CD14-positive monocyte (primary cell): ENCODE data around the gene STAM2. TPM values are rescaled to one million over a fixed set of nuclear protein-coding genes. Genes with fewer than 3 reads are reported as not detected.

Experiments used
- DNase-seq, 3 donors: peaks; one replicate each; pipeline ENCODE4 v3.0.0-alpha.2; 2011 to 2022
- H2AFZ ChIP-seq: 2 replicates; pipeline ENCODE4 v1.6.0; 2012; ENCODE audit warnings: mild to moderate bottlenecking, low read depth, low read length, inconsistent platforms; ENCODE audit not compliant: insufficient read depth, poor library complexity, severe bottlenecking
- H3K27ac ChIP-seq, 2 donors: 1 replicate in 1 of 2; 2 replicates in 1 of 2; pipeline ENCODE4 v1.5.1; 2012 to 2013; ENCODE audit warnings: low read length in 2 of 2, control low read depth in 1 of 2, inconsistent platforms in 1 of 2, low read depth in 1 of 2, mild to moderate bottlenecking in 1 of 2
- H3K27me3 ChIP-seq, 2 donors: one replicate each; pipeline versions ENCODE4 v1.6.0 to v1.6.1; 2011 to 2013; ENCODE audit warnings: low read length in 2 of 2; ENCODE audit not compliant: control insufficient read depth in 2 of 2, insufficient read depth in 2 of 2
- H3K36me3 ChIP-seq, 2 donors: replicated peaks in 1 of 2; 1 replicate in 1 of 2; 2 replicates in 1 of 2; pipeline versions ENCODE4 v1.5.1 to v1.6.1; 2012 to 2013; ENCODE audit warnings: low read length in 2 of 2, control low read depth in 1 of 2, inconsistent platforms in 1 of 2, mild to moderate bottlenecking in 1 of 2; ENCODE audit not compliant: insufficient read depth in 2 of 2, control insufficient read depth in 1 of 2
- H3K4me1 ChIP-seq, 2 donors: 1 replicate in 1 of 2; 2 replicates in 1 of 2; pipeline versions ENCODE4 v1.5.1 to v1.6.1; 2012 to 2013; ENCODE audit warnings: low read length in 2 of 2, control low read depth in 1 of 2, inconsistent platforms in 1 of 2, mild to moderate bottlenecking in 1 of 2, moderate library complexity in 1 of 2; ENCODE audit not compliant: insufficient read depth in 2 of 2, control insufficient read depth in 1 of 2
- H3K4me2 ChIP-seq: replicated peaks from 2 replicates; pipeline ENCODE3; 2012; ENCODE audit warnings: low read length, moderate library complexity, mild to moderate bottlenecking; ENCODE audit not compliant: poor library complexity, severe bottlenecking; ENCODE audit errors: extremely low read depth
- H3K4me3 ChIP-seq, 3 experiments: fragments of 200-600 bp in 1 of 3; sonication (generic) in 1 of 3; replicated peaks in 1 of 3; 1 replicate in 2 of 3; 2 replicates in 1 of 3; pipeline ENCODE4 v1.5.1; 2011 to 2013; ENCODE audit warnings: low read length in 3 of 3, mild to moderate bottlenecking in 3 of 3, control low read depth in 2 of 3, low read depth in 2 of 3, inconsistent platforms in 1 of 3, moderate library complexity in 1 of 3
- H3K79me2 ChIP-seq: 2 replicates; pipeline ENCODE4 v1.6.0; 2012; ENCODE audit warnings: mild to moderate bottlenecking, control low read depth, inconsistent platforms, low read length, moderate library complexity; ENCODE audit not compliant: insufficient read depth
- H3K9ac ChIP-seq: 2 replicates; pipeline ENCODE4 v1.6.0; 2017; ENCODE audit warnings: low read length, mild to moderate bottlenecking; ENCODE audit not compliant: insufficient read depth, poor library complexity, severe bottlenecking
- H3K9me3 ChIP-seq, 2 donors: replicated peaks in 1 of 2; 1 replicate in 1 of 2; 2 replicates in 1 of 2; pipeline versions ENCODE4 v1.5.1 to v1.6.1; 2012 to 2013; ENCODE audit warnings: low read length in 2 of 2, control low read depth in 1 of 2; ENCODE audit not compliant: control insufficient read depth in 1 of 2, insufficient read depth in 1 of 2
- H4K20me1 ChIP-seq: 2 replicates; pipeline ENCODE4 v1.6.0; 2012; ENCODE audit warnings: mild to moderate bottlenecking, low read length, control low read depth, moderate library complexity; ENCODE audit not compliant: insufficient read depth
- H3K27ac Mint-ChIP-seq, 7 donors: one replicate each; pipeline ENCODE4 v1.8.0; 2020; ENCODE audit warnings: mild to moderate bottlenecking in 7 of 7, mixed read lengths in 7 of 7, moderate library complexity in 6 of 7, inconsistent platforms in 2 of 7
- H3K27me3 Mint-ChIP-seq, 3 donors: one replicate each; pipeline ENCODE4 v1.8.0; 2021 to 2022; ENCODE audit warnings: low read depth in 3 of 3, mild to moderate bottlenecking in 3 of 3, mixed read lengths in 3 of 3, moderate library complexity in 3 of 3, inconsistent platforms in 1 of 3
- H3K36me3 Mint-ChIP-seq, 2 donors: one replicate each; pipeline ENCODE4 v1.8.0; 2020; ENCODE audit warnings: mixed read lengths in 2 of 2, inconsistent platforms in 1 of 2, mild to moderate bottlenecking in 1 of 2
- H3K4me1 Mint-ChIP-seq: one replicate; pipeline ENCODE4 v1.8.0; 2020; ENCODE audit warnings: mild to moderate bottlenecking, mixed read lengths
- H3K4me3 Mint-ChIP-seq, 2 donors: one replicate each; pipeline ENCODE4 v1.8.0; 2020; ENCODE audit warnings: mild to moderate bottlenecking in 2 of 2, mixed read lengths in 2 of 2, moderate library complexity in 1 of 2
- H3K9me3 Mint-ChIP-seq, 7 donors: one replicate each; pipeline ENCODE4 v1.8.0; 2020 to 2022; ENCODE audit warnings: mixed read lengths in 7 of 7, mild to moderate bottlenecking in 6 of 7, moderate library complexity in 6 of 7, inconsistent platforms in 2 of 7
- WGBS: methylation state at CpG from one replicate; pipeline ENCODE4 v1.1.5; 2013; ENCODE audit warnings: missing lambda C conversion rate; ENCODE audit not compliant: insufficient coverage; 5-methylcytosine and 5-hydroxymethylcytosine counted together
- intact Hi-C, 2 donors: fragments of 100-400 bp; cut with micrococcal nuclease; formaldehyde crosslinking; loops; one replicate each; pipeline versions ENCODE4 v1.15.0 to v1.15.1; 2023
- polyA plus RNA-seq, 3 donors: library from polyadenylated mRNA; depleted of rRNA in 1 of 3; unstranded in 2 of 3; stranded (reverse) in 1 of 3; fragments of 300-500 nt in 2 of 3; fragments of >200 nt in 1 of 3; fragmentation: Illumina TruSeq in 2 of 3; gene quantifications; 1 replicate in 2 of 3; 2 replicates in 1 of 3; pipeline ENCODE4 v1.2.3, GENCODE V29; 2012 to 2021
- TF ChIP-seq, protein P1 (sequence below): fragments of 200-600 bp; IDR thresholded peaks from one replicate; pipeline ENCODE4 v1.8.0; 2022; ENCODE audit warnings: antibody characterized with exemption, mild to moderate bottlenecking

The STAM2 gene
- polyA plus RNA-seq, 3 donors = 6.9 to 12.6 (median 8.2) TPM

GRCh38 chr2:152098496-152099366 is 76.8 kb downstream of the STAM2 start, which contains the start of gene CACNB4:
CACNB4 (minus strand) TSS chr2:152099044.
- Mint-ChIP-seq H3K27me3 (peaks cover 25 to 48% (median 36%) of the 10 kb centered on the region in 3 donors), H3K36me3 (peaks cover 5 to 8% of the 10 kb centered on the region in 2 donors), H3K9me3 (peaks cover 0 to 18% (median 3%) of the 10 kb centered on the region in 7 donors), H3K27ac (peak within 1 kb of the TSS in 3 of 7 donors; percentile 5 to 84 (median 67)), H3K4me3 (peak within 1 kb of the TSS; percentile 84 to 94), H3K4me1 (peaks cover 27% of the 10 kb centered on the region)
- Histone ChIP-seq H4K20me1 (no peaks in the 10 kb centered on the region), H3K36me3 (no peaks in the 10 kb centered on the region), H3K27me3 (peaks cover 22 to 41% of the 10 kb centered on the region in 2 donors), H2AFZ (peak within 1 kb of the TSS; percentile 86), H3K9ac (peak within 1 kb of the TSS; percentile 68), H3K79me2 (no peaks in the 10 kb centered on the region), H3K4me2 (peak within 1 kb of the TSS; percentile 99), H3K4me3 (peak within 1 kb of the TSS; percentile 40 to 83 (median 44)), H3K9me3 (no peaks in the 10 kb centered on the region), H3K4me1 (peaks cover 20 to 22% of the 10 kb centered on the region in 2 donors), H3K27ac (no peak within 1 kb of the TSS)
- peak in 1 of 3 donors; percentile 12 for DNase-seq
- under 1% methylated on average over 53 of the region's 73 CpGs for WGBS
- TF ChIP-seq, protein P1, sequence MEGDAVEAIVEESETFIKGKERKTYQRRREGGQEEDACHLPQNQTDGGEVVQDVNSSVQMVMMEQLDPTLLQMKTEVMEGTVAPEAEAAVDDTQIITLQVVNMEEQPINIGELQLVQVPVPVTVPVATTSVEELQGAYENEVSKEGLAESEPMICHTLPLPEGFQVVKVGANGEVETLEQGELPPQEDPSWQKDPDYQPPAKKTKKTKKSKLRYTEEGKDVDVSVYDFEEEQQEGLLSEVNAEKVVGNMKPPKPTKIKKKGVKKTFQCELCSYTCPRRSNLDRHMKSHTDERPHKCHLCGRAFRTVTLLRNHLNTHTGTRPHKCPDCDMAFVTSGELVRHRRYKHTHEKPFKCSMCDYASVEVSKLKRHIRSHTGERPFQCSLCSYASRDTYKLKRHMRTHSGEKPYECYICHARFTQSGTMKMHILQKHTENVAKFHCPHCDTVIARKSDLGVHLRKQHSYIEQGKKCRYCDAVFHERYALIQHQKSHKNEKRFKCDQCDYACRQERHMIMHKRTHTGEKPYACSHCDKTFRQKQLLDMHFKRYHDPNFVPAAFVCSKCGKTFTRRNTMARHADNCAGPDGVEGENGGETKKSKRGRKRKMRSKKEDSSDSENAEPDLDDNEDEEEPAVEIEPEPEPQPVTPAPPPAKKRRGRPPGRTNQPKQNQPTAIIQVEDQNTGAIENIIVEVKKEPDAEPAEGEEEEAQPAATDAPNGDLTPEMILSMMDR = no peak
- intact Hi-C loops = loop anchor here in 1 of 2 donors (5.0 kb wide), 1 partner anchor 51 kb away; no protein-coding TSS in a partner anchor

- Histone ChIP-seq H3K9ac (peak overlapping the region; percentile 37), H3K27ac (no peak overlapping the region), H3K27me3 (peaks cover 22 to 41% of the 10 kb centered on the region in 2 donors), H4K20me1 (no peaks in the 10 kb centered on the region), H2AFZ (peak overlapping the region; percentile 86), H3K36me3 (no peaks in the 10 kb centered on the region), H3K79me2 (no peaks in the 10 kb centered on the region), H3K4me1 (peaks cover 20 to 22% of the 10 kb centered on the region in 2 donors), H3K4me2 (peak overlapping the region; percentile 99), H3K4me3 (peak overlapping the region; percentile 40 to 83 (median 44)), H3K9me3 (no peaks in the 10 kb centered on the region)
- H3K27me3 Mint-ChIP-seq = peaks cover 25 to 47% (median 36%) of the 10 kb centered on the region in 3 donors
- peaks cover 30% of the 10 kb centered on the region for H3K4me1 Mint-ChIP-seq
- WGBS = under 1% methylated on average over 40 of the region's 52 CpGs
- H3K36me3 Mint-ChIP-seq = peaks cover 5 to 8% of the 10 kb centered on the region in 2 donors
- H3K9me3 Mint-ChIP-seq = peaks cover 0 to 18% (median 3%) of the 10 kb centered on the region in 7 donors
- peak in 2 of 3 donors; percentile 19 to 20 for DNase-seq
- intact Hi-C loops = loop anchor here in 1 of 2 donors (5.0 kb wide), 1 partner anchor 51 kb away; no protein-coding TSS in a partner anchor
- H3K27ac Mint-ChIP-seq = peak overlapping the region in 4 of 7 donors; percentile 4 to 84 (median 32)
- peak overlapping the region; percentile 84 to 94 for H3K4me3 Mint-ChIP-seq
- TF ChIP-seq, protein P1 = no peak
Measured at GRCh38 chr2:152097801-152098495, 77.6 kb downstream of the STAM2 start.
